AG04449 (cell line): ENCODE data around the gene FNBP1.

Experiments used
- CTCF ChIA-PET: fragments of 350-600 bp; formaldehyde crosslinking; extraction: SDS; loops from one replicate; lab custom pipeline; 2021; ENCODE audit warnings: antibody characterized with exemption; lab: Yijun Ruan, JAX
- POLR2A ChIA-PET: fragments of 400-600, 350-600 bp; formaldehyde crosslinking; extraction: SDS; loops from one replicate; lab custom pipeline; 2020; ENCODE audit warnings: antibody characterized with exemption, inconsistent platforms; lab: Yijun Ruan, JAX
- DNase-seq: peaks from one replicate; pipeline ENCODE4 v3.0.0-alpha.2; 2010; ENCODE audit warnings: low read depth, low spot score
- H3K4me3 ChIP-seq: 2 replicates; pipeline ENCODE4 v1.5.1; 2011; ENCODE audit warnings: low read depth, mild to moderate bottlenecking, control low read depth, low read length
- CTCF ChIP-seq: IDR thresholded peaks from one replicate; pipeline ENCODE4 v1.5.1; 2011; ENCODE audit warnings: mild to moderate bottlenecking, moderate library complexity, low read length, control low read depth, inconsistent platforms; ENCODE audit not compliant: insufficient read depth; ENCODE audit errors: missing control alignments

Gene FNBP1

GRCh38 chr9:129908906-129909305 lies 134.1 kb downstream of the FNBP1 start:
- H3K4me3 ChIP-seq = no peak overlapping the region
- no peak for TF ChIP-seq CTCF
- DNase-seq = no peak
- ChIA-PET POLR2A (no interaction called here), CTCF (no interaction called here)

DNA sequence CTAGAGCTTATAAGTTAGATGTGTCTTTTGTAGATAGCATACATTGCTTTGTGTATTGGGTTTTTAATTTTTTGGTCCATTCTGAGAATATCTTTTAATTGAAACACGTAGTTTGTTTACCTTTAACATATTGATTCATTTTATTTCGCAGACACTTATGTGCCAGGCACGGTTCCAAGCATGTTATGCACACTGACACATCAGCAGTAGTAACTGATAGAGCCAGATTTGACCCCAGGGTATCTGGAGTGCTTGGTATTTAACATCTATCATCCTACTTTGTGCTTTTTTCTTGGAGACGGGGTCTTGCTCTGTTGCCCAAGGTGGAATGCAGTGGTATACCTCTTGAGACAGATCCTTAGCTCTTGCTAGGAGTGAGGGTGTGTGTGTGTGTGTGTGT lies 135.8 kb downstream of the FNBP1 start:
- no peak for TF ChIP-seq CTCF
- DNase-seq = no peak
- H3K4me3 ChIP-seq = no peak overlapping the region
- ChIA-PET CTCF (interaction anchor here (1.0 kb wide), 1 partner anchor 160 kb away, joined by 3 read pairs; no protein-coding TSS in a partner anchor), POLR2A (no interaction called here)

DNA sequence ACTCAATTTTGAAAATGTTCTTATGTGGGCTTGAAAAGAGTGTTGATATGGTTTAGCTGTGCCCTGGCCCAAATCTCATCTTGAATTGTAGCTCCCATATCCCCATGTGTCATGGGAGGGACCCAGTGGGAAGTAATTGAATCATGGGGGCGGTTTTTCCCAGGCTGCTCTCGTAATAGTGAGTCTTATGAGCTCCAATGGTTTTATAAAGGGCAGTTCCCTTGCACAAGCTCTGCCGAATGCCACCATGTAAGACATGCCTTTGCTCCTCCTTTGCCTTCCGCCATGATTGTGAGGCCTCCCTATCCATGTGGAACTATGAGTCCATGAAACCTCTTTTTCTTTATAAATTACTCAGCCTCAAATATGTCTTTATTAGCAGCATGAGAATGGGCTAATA lies 136.7 kb downstream of the FNBP1 start:
- no peak overlapping the region for H3K4me3 ChIP-seq
- no peak for TF ChIP-seq CTCF
- DNase-seq = no peak
- ChIA-PET CTCF (interaction anchor here (3.9 kb wide), 1 partner anchor 19 kb away, joined by 10 read pairs; no protein-coding TSS in a partner anchor), POLR2A (no interaction called here)

DNA sequence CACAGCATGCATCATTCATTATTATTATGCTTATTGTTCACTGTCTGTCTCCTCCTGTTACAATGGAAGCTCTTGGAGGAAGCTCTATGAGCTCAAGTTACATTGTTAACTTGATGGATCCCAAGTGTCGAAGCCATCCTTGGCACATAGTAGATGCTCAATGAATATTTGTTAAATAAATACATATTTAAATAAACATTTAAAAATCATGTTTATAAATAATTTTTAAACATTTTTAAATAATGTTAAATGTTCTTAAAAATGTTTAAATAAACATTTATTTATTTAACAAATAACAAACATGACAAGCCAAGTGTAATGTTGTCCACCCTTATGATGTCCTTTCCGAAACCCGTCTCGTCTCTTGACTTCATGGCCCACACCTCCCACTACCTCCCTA lies 138.3 kb downstream of the FNBP1 start:
- POLR2A ChIA-PET = no interaction called here
- no peak overlapping the region for H3K4me3 ChIP-seq
- no peak for DNase-seq
- no peak for TF ChIP-seq CTCF
- CTCF ChIA-PET = interaction anchor here (0.9 to 3.9 kb wide), 3 partner anchors 11 to 149 kb away, joined by 3 to 10 read pairs (median 3); partner anchors contain the start of gene GPR107

DNA sequence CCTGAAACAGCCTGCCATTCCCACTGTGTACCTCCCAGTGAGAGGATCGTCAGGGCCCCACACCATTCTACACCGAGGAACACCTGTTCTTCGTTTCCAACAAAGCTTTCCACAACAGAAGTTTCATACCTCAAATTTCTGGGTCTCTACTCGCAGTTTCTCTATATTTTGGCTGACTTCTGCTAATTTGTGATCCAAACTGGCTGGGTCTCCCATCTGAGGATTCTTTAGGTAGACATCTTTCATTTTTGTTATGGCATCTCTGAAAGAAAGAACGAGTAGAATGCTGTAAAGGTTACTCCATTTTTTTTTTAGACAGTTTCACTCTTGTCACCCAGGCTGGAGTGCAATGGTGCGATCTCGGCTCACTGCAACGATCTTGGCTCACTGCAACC lies 140.3 kb downstream of the FNBP1 start:
- ChIA-PET POLR2A (no interaction called here), CTCF (interaction anchor here (3.9 kb wide), 1 partner anchor 15 kb away, joined by 10 read pairs; no protein-coding TSS in a partner anchor)
- no peak overlapping the region for H3K4me3 ChIP-seq
- DNase-seq = no peak
- no peak for TF ChIP-seq CTCF

DNA sequence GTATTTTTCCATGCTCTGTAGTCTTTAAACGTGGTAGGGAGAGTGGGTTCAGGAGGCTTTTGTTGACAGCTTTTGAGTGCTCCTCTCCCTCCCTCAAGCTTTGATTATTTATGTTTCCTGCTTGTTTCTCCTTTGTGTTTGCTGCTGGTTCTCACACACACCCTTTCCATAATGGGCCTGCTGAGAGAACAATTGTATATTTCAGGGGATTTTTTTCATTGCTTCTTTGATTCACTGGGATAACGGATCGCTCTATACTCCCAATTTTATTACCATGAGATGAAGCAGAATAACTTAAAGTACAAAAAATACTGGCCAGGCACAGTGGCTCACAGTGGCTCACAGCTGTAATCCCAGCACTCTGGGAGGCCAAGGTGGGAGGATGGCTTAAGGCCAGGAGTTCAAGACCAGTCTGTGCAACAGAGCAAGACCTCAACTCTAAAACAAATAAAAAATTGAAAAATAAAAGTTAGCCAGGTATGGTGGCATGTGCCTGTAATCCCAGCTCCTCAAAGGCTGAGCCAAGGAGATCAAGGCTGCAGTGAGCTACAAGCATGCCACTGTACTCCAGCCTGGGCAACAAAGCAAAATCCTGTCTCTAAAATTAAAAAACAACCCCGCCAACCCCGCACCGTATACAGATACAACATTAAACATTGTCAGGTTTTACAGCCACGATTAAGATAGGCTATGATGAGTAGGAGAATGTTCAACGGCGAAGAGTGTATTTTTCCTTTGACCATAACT lies 140.8 kb downstream of the FNBP1 start:
- no peak for TF ChIP-seq CTCF
- POLR2A ChIA-PET = no interaction called here
- no peak for DNase-seq
- CTCF ChIA-PET = no interaction called here
- H3K4me3 ChIP-seq = no peak overlapping the region
